ENCODE measurements around the gene RILPL2.

GRCh38 chr12:123390498-123391426 lies 45.7 kb downstream of the RILPL2 start:
- TF ChIP-seq EZH2 (IDR thresholded peaks at IDR 0.05; ENCODE audit: insufficient read depth, poor library complexity, severe bottlenecking) = no peak
- no peak for TF ChIP-seq EZH2phosphoT487 (IDR thresholded peaks at IDR 0.05; ENCODE audit: insufficient read depth, low read depth)

Measured in GM23248 (cell line).